NOMO-1 treated with DMSO at 0.1 percent for 48 hours (cell line): ENCODE results near the gene OLFM2.
"Not testable (repeated sequence)": the region's sequence is repeated elsewhere in the genome, so short reads cannot be mapped to it uniquely, and the experiment has no call there.

Experiments used
- DNase-seq: peaks from one replicate; lab custom pipeline; 2025; ENCODE audit not compliant: unreplicated experiment; lab: John Stamatoyannopoulos, UW

OLFM2 gene

DNA sequence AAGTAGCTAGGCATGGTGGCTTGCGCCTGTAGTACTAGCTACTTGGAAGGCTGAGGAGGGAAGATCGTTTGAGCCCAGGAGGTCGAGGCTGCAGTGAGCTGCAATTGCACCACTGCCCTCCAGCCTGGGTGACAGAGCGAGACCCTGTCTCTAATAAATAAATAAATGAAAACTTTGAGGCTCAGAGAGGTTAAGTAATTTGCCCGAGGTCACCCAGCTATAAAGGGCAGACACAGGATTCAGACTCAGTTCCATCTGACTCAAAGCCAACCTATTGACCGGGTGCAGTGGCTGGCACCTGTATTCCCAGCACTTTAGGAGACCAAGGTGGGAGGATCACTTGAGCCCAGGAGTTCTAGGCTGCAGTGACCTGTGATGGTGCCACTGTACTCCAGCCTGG is 7.4 kb upstream of the OLFM2 start:
- no peak for DNase-seq

GRCh38 chr19:9941671-9942070 is 5.4 kb upstream of the OLFM2 start:
- no peak for DNase-seq

GRCh38 chr19:9941231-9941630 is 4.9 kb upstream of the OLFM2 start:
- DNase-seq: no peak

- no peak for DNase-seq
Observed at GRCh38 chr19:9940778-9941177, 4.5 kb upstream of the OLFM2 start.

DNA sequence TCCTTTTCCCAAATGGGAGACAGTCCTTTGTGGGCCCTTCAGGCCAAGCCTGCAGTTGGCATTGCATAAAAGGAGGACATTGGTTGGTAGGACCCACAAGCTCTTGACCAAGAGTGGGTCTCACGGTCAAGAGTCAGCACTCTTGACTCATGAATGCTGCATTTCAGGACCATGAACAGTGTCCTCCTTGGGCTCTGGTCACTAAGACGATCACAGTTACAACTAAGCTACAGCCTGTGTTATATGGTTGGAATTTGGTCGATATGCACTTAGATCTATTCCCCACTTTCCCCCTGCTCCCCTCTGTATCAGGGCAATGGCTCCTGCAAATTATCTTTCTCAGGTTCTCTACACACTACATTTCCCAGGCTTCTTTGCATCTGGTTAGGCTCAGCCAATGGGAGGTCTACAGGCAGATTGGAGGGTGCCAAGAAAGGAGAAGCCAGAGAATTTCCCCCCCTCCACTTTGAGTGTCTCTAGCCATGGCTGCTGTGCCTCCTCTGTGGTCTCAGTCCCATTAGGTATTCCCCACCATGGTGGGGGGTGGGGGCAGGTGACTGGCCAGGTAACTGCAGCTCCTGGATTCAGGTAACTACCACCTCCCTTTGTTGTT is 3.1 kb upstream of the OLFM2 start:
- DNase-seq: no peak

- DNase-seq: no peak
Observed at GRCh38 chr19:9937001-9937411, 691 bp upstream of the OLFM2 start.

- no peak for DNase-seq
Observed at GRCh38 chr19:9935506-9936325, 599 bp downstream of the OLFM2 start.

DNA sequence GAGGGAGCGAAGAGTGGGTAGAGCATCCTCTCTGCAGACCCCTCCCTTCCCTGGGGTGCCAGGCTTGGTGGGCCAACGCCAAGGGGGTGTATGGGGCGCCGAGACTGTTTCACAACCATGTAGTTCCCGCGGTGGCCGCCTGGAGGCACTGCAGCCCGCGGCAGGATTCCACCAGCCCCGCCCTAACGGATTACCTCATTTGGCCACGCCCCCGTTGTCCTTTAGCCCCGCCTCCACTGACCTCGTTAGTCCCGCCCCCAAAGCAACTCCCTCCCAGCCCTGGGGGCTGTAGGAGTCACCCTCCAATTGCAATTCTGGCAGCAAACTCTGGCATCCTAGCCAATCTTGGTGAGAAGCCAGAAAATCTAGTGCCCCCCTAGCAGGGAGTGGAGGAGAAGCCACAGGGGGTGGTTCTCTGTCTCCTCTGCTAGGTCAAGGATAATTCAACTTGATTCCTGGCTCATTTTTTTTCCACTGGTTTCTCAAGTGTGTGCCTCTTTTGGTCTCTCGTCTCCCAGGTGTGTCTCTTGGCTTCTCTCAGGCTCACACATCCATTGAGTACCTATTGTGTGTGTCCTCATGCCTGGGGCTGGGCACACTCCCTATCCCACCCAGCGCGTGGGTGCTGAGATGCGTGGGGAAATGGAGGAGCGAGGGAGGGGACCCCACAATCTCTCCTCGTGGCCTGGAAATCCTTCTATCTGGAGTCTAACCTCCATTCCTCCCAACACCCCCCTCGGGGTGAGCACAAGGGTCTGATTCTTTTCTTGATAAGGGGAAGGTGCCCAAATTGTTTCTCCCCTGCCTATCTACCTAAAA is 2.0 kb downstream of the OLFM2 start:
- DNase-seq: peak; percentile 25

GRCh38 chr19:9932835-9933234 is 3.5 kb downstream of the OLFM2 start:
- no peak for DNase-seq

DNA sequence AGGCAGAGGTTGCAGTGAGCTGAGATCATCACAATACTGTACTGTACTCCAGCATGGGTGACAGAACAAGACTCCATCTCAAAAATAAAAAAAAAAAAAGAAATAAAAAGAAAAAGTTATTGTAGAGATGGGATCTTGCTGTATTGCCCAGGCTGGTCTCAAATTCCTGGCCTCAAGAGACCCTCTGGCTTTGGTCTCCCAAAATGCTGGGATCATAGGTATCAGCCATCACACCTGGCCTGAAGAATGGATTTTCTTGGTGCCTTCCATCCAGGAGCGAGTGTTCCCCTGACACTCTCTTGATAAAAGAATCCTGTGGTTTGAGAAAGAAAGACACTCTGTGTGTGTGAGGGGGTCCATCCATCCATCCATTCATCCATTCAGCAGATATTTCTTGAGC is 4.7 kb downstream of the OLFM2 start:
- no peak for DNase-seq

DNA sequence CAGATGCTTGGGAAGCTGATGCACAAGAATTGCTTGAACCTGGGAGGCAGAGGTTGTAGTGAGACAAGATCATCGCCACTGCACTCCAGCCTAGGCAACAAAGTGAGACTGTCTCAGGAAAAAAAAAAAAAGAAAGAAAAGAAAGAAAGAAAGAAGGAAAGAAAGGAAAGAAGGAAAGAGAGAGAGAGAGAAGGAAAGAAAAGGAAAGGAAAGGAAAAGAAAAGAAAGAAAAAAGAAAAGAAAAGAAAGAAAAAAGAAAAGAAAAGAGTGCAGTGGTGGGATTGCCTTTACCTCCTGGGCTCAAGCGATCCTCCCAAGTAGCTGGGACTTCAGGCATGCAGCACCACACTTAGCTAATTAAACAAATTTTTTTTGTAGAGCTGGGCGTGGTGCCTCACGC is 12.9 kb downstream of the OLFM2 start:
- no peak for DNase-seq

- not testable (repeated sequence) for DNase-seq
Observed at GRCh38 chr19:9922782-9923379, 13.4 kb downstream of the OLFM2 start.

DNA sequence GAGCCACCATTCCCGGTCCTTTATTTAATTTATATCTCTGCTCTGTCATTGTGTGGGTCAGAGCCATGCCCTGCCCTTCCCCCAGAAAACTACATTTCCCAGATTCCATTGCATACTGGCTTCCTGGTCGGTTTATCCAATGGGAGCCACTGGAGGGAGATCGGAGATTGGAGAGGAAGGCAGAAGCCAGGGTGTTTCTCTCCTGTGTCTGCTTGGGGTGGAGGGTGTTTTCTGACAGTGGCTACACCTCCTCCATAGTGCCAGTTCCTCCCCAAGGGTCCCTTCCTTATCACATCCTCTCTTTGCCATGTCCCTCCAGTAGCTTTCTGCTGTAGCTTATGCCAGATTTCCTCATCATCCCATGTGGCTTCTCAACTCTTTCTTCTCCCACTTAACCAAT is 19.0 kb downstream of the OLFM2 start:
- peak; percentile 26 for DNase-seq

- no peak for DNase-seq
Observed at GRCh38 chr19:9916719-9917118, 19.6 kb downstream of the OLFM2 start.

GRCh38 chr19:9914315-9915207 is 21.8 kb downstream of the OLFM2 start:
- DNase-seq: peak; percentile 86

- no peak for DNase-seq
Observed at GRCh38 chr19:9914001-9914314, 22.4 kb downstream of the OLFM2 start.

DNA sequence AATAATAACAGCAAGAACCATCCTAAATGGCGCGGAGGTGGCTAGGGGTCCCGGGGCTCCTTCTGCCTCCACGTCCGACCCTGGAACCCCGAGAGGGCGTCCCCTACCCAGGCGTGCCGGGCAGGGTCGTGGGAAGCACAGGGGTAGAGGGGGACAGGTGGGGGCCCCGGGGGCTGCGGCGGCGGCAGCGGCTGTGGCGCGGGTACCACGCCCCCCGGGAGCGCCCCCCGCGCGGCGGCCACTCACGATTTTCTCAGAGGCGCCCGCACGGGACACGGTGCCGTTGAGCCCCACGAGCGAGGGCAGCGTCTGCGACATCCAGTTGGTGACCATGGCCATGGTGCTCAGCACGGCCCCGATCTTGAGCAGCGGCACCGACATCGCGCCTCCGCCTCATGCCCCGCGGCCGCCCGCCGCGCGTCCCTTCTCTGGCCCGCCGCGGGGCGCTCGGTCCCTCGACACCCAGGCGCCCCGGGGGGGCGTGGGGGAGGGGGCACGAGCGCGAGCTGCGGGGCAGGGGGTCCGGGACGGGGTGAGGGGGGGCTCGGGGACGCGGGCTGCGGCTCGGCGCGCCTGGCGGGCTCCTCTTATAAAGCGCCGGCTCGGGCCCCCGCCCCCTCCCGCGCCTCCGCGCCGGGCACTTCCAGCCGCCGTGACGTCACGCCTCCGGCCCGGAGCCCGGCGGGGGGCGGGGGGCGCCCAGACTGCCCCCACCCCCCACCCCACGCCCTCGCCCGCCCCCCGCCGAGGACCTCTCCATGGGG is 22.9 kb downstream of the OLFM2 start:
- DNase-seq: no peak

DNA sequence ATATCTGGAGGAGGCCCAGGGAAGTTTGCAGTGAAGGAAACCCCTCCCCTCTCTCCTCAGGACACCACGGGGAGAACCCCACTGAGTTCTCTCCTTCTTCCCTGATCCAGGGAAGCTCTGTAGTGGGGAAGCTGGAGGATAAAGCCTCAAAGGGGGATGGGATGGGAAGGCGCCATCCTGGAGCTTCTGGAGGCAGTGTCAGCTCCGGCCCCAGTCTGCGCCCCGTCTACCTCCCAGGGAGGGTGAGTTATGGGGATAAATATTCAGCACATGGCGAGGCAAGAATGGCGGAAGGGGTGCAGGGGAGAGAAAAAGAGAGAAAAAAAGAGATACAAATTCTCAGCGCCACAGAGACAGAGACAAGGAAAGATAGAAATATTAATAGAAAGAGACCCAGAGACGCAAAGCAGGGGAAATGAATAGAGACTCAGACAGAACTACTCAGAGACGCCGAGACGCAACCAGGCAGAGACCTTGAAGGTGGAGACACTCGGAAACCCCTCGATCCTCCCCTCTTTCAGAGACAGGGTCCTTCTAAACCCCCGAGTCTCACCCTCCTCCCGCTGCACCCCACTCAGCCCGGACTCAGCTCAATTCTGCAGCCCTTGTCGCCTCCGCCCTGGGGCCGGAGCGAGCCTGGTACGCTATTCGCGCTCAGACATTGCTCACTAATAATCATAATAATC is 23.6 kb downstream of the OLFM2 start:
- DNase-seq: no peak

DNA sequence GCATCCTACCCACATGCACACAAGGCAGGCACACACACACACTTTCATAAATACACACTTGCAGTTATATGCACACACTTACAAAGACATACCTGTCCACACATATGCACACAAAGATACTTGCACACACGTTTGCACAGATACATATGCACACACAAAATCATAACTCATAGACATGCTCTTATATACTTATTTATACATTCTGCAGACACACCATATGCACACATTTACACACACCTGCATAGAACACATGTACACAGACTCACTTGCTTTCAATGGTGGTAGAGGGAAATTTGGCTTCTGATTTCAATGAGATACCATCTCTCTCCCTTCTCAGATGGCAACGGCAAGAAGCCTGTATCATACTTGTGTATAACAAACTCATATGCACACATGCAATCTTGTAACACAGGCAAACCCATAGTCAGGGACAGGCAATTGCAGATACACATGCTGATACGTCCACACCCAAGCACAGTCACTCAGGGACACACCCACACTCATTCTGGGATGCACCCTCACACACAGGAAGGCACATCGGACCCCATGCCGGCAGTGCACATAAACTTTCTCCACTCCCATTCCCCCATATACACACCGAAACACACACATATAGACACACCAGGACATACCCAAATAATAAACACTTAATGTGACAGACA is 24.7 kb downstream of the OLFM2 start:
- DNase-seq: no peak
